GM19324 (cell line): Measurements from ENCODE around the gene ITPR2.

Experiments
- ATAC-seq: cut with Tn5 transposase; IDR thresholded peaks from one replicate; pipeline ENCODE4 v1.9.1; 2021; ENCODE audit warnings: mild to moderate bottlenecking, moderate library complexity; ENCODE audit not compliant: unreplicated experiment, low FRiP score

ITPR2 gene

DNA sequence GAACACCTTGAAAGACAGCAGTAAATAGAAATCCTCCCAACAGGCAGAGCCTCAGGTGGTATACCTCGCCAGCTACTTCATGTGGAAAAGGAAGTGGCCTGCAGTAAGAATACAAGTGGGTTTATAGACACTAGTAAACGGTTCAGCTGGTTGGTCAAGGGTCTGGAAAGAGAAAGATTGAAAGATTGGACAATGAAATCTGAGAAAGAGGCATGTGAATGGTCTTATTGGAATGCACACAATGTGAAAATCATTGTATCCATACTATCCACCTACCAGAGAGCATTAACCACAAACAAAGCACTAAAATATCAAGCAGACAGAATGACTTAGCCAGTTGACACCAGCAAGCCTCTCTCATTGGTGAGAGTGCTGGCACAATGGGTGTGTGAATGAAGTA is 539.4 kb downstream of the ITPR2 start:
- ATAC-seq: no peak

DNA sequence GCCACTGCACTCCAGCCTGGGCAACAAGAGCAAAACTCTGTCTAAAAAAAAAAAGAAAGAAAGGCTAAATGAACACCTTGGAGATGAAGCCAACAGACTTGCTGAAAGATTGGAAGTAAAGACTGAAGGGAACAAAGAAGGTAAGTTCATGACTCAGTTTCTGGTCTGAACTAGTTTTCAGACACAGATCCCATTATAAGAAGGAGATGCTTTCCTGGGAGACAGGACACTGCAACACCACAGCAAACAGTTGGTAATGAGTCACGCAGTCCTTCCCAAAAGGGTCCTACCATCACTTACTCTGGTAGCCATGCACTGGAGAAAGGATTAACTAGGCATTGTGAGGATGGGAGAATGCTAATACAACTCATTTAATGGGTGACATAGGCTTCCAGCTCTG is 540.4 kb downstream of the ITPR2 start:
- ATAC-seq: no peak

DNA sequence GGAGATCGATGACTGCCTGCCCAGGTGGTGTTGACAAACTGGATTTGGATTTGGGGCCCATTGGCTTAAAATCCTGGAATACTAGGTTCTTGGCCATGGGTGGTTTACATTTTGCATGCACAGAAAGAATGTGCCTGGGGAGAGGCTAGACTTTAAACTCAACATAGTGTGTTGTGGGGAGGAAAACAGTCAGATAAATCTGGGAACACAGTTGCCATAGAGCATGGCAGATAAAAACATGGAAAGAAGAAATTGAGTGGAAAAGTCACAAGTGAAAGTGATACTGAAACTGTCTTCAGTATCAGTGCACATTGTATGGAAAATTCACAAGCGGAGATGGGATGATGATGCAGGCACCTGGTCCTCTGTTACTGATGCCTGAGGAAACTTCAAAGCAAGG is 542.4 kb downstream of the ITPR2 start:
- no peak for ATAC-seq

DNA sequence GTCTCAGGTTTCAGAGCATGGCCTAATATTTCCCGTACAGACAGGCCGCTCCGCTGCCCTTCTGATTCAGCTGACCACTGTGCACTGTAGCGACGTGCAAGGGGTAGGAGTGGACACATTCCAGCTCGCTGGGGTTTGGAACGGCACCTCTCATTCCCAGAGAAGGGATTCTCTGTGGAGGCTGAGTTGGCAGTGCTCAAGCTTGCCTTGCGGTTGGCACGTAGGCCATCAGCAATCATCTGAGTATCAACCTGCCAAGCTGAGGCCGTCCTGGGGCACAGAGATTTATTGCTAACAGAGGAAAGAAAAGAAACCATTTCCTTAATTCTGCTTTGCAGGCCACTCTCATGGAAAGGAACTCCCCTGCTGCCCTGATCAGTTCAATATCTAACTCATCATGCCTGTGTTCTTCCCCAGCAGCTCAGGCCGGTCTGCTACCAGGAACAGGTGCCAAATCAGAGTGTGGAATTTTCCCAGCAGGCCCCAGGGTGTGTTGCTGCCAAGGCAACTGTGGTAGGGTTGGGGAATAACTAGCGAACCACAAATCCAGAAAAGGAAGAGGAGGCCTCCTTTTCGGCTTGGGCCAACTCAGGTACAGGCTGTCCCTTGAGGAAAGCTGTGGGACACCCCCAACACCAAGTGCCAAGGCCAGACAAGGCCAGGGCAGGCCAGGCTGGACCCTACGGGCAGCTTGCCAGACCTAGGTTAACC is 545.2 kb downstream of the ITPR2 start:
- no peak for ATAC-seq
